ENCODE data around the gene C1QTNF8.

The C1QTNF8 gene

GRCh38 chr16:1042049-1042744 is 53.8 kb downstream of the C1QTNF8 start:
- no peak for DNase-seq

DNA sequence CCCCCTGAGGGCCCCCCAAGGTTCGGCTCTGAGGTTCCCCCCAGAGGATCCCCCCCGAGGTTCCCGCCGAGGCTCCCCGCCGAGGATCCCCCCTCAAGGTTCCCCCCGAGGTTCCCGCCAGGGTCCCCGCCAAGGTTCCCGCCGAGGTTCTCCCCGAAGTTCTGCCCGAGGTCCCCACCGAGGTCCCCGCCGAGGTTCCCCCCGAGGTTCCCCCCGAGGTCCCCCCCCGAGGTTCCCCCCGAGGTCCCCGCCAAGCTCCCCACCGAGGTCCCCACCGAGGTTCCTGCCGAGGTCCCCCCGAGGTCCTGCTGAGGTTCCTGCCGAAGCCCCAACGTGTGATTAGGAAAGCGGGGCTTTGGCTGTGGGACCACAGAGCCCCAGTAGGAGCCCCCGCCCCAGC is 55.7 kb downstream of the C1QTNF8 start:
- DNase-seq: no peak

DNA sequence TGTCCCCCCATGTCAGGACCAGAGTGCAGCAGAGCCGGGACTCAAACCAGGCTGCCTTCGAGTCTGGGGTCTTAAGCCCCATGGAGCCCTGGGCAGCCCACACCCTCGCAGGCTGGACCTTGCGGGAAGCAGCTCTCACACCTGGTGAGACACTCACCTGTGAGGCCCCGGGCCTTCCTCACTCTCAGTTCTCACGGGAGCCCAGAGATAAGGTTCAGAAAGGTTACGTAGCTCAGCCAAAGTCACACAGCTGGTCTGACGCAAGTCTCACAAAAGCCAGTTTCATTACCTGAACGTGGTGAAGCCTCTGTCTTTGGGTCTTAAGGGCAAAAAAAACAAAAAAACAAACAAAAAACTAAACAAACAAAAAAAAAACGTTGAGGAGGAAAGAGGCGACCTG is 56.3 kb downstream of the C1QTNF8 start:
- no peak for DNase-seq

DNA sequence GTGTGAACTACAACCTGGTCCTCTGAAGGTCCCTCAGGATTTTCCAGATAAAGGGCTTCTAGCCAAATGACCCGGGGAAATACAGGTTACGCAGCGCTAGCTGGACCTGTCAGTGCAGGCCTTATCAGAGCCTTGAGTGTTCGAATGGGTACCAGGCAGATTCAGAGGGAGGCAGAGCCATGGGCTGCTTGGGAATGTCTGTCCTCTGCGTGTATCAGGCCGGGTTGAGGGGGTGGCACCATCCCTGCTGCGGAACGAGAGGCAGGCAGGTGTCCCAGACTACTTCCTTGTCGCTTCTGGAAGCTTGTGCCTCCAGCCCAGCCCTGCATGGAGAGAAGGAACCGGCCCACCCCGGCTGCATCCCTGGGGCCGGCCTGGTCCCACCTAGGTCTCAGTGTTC is 57.1 kb downstream of the C1QTNF8 start:
- no peak for DNase-seq
